GM10266 (cell line): Measurements from ENCODE around the gene PAQR3.

Experiments used
- DNase-seq: peaks from one replicate; pipeline ENCODE4 v3.0.0; 2012; ENCODE audit errors: extremely low spot score
- TF ChIP-seq, protein P1 (sequence below): IDR thresholded peaks from 2 replicates; pipeline ENCODE4 v1.5.1; 2012; ENCODE audit warnings: mild to moderate bottlenecking, low read depth; ENCODE audit not compliant: control insufficient read depth, insufficient read depth; ENCODE audit errors: missing control alignments

The PAQR3 gene, protein sequence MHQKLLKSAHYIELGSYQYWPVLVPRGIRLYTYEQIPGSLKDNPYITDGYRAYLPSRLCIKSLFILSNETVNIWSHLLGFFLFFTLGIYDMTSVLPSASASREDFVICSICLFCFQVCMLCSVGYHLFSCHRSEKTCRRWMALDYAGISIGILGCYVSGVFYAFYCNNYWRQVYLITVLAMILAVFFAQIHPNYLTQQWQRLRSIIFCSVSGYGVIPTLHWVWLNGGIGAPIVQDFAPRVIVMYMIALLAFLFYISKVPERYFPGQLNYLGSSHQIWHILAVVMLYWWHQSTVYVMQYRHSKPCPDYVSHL

DNA sequence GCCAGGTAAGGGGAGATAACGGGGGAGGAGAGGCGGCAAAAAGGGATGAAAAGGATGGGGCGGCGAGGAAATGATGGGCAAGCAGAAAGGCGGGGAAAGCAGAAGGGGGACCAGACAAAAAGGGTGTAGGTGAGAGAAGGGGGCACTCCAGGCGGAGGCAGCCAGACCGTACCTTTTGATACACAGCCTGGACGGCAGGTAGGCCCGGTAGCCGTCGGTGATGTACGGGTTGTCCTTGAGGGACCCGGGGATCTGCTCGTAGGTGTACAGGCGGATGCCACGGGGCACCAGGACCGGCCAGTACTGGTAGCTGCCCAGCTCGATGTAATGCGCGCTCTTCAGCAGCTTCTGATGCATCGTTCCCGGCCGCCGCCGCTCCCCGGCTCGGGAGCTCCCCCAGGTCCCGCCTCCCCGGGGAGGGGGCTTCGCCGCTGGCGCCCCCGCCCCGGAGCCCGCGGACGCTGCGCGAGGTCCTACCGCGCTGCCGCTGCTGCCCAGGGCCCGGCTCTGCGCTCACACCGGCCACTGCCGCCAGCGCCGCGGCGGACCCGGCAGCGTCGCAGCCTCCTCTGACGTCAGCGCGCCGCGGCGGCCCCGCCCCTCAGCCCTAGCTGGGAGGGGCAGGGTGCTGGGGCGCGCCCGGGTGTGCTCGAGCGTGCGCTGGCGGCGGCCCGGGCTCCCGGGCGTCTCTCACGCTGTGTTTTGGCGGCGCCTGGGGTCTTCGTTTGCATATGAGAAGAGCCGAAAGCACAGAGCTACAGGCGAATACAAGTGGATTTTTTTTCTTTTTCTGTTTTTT is at the start of gene PAQR3:
TSS of gene PAQR3 (minus strand) at position 571 of the 799 bp plus-strand sequence. CDS start at position 357, 214 bp downstream.
- TF ChIP-seq, protein P1, sequence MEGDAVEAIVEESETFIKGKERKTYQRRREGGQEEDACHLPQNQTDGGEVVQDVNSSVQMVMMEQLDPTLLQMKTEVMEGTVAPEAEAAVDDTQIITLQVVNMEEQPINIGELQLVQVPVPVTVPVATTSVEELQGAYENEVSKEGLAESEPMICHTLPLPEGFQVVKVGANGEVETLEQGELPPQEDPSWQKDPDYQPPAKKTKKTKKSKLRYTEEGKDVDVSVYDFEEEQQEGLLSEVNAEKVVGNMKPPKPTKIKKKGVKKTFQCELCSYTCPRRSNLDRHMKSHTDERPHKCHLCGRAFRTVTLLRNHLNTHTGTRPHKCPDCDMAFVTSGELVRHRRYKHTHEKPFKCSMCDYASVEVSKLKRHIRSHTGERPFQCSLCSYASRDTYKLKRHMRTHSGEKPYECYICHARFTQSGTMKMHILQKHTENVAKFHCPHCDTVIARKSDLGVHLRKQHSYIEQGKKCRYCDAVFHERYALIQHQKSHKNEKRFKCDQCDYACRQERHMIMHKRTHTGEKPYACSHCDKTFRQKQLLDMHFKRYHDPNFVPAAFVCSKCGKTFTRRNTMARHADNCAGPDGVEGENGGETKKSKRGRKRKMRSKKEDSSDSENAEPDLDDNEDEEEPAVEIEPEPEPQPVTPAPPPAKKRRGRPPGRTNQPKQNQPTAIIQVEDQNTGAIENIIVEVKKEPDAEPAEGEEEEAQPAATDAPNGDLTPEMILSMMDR = no peak
- DNase-seq = peak; percentile 93

DNA sequence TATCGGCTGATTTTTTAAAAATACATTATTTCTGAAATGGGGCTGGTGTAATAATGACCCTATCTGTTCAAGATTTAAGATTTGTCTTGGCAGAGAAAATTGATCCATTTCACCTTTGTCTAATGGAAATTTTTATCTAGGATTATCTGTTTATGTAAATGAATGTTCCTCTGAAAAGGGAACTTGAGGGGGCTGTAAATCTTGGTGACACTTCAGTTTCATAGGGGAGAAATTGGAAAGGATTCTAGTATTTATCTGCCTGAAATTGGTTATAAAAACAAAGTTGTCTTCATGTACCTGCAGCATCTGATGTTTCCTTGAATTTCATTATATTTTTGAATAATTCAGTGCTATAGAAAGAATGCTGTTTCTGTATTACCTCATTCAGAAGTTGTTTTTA is 48.4 kb upstream of the PAQR3 start:
- DNase-seq = no peak
- TF ChIP-seq, protein P1 = no peak

DNA sequence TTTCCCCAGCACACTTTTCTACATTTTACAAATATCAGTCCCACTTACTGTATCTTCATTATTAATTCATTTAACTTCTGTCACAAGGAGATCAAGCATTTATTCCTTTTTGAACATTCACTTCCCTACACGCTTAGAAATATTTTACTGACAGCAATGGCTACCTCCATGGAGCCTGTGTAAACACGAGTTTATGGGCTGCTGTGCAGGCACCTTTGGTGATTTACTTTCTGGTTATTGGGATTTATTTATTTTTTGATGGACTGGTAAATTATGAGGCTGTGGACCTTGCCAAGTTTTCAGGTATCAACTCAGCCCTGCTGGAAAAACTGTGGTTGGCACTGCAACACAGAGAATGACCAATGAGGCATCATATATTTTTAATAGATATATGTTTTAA is 45.4 kb upstream of the PAQR3 start:
- DNase-seq = no peak
- TF ChIP-seq, protein P1 = no peak

DNA sequence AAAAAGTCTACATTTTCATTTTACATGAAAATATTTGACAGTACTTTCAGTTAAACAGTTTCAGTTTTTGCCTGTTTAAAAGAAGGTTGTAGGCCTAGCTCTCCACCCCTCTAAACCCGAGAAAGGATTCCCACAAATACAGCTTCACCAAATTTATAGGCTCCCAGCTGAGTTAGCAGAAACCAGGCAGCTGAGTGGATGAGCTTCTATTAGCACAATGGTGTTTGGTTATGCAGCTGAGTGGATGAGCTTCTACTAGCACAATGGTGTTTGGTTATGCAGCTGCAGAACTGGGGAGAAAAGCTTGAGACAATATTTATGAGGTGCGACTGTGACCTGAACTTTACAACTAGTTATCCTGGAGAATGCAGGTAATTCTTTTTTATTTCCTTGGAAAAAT is 36.6 kb upstream of the PAQR3 start:
- DNase-seq = no peak
- TF ChIP-seq, protein P1 = no peak

DNA sequence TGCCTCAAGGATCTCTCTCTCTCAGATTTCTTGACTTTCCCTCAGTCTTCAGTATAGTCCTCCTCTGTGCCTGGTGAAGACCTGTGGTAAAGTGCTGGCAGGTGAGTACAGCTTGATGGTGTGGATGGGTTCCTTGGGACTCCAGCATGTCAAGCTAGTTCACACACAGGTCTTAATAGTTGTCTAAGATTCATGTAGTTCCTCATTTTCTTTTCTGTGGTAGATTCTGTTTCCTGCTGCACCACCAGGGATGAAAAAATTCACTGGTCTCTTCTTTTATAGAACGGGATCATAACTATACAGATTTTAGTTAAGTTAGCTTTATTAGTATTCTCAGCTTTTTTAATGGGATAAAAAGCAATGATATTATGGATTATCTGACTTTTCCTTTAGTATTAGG is 32.5 kb upstream of the PAQR3 start:
- no peak for DNase-seq
- TF ChIP-seq, protein P1 = no peak

DNA sequence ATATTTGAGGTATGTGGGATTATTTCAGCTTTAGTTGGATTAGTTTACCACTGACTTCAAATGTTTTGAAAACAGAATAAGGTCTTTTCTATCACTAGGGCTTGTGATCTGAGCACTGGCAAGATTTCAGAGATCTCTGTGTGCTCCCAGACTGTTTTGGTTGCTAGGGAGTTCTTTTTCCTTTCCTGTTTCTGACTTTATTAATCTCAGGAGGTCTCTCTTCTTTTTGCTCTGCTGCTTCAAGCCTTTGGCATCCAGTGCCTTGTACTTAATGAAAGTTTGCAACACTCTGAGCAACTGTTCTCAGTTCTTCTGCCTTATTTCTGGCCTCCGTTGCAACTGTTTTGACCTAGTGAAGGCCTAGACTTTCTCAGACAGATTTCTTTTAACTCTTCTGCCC is 32.1 kb upstream of the PAQR3 start:
- TF ChIP-seq, protein P1 = no peak
- no peak for DNase-seq
